ENCODE results near the gene PANK4.

GRCh38 chr1:2537784-2538115 is 11.4 kb upstream of the PANK4 start:
- TF ChIP-seq CTCF (IDR thresholded peaks at IDR 0.05) = no peak
- TF ChIP-seq POLR2A (IDR thresholded peaks at IDR 0.05) = no peak
